GM12874 (cell line): ENCODE data around the gene MBOAT1.

Experiments
- CTCF ChIP-seq: IDR thresholded peaks from 2 replicates; pipeline ENCODE4 v1.5.1; 2011; ENCODE audit warnings: low read depth, mild to moderate bottlenecking, control low read depth, low read length, moderate library complexity; ENCODE audit not compliant: insufficient read depth

Gene MBOAT1

DNA sequence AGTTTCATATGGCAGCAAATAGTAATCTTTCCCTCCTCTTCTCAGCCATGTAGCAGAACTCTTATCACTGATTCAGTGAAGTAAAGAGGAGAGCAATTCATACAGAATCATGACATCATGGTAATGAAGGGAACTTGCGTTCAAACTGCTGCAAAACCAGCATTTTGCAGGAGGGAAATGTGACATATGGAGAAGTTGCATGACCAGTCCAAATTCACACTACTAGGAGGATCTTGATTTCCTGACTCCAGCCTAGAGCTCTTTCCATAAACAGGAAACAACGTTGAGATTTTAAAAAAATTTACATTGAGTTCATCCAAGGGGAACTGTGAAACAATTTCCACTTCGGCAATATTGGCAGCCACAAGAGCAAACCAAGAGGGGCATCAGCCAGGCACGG is 63.8 kb downstream of the MBOAT1 start:
- TF ChIP-seq CTCF = no peak

DNA sequence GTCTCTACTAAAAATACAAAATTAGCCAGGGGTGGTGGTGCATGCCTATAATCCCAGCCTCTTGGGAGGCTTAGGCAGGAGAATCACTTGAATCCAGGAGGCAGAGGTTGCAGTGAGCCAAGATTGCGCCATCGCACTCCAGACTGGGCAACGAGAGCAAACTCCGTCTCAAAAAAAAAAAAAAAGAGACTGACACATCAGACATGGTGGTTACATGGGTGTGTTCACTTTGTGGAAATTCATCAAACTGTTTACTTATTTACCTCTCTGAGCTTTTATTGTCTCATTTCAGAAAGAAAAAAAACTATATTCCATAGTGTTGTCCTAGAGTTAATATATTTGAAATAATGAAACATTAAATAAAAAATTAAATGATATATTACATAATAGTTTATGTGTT is 64.8 kb downstream of the MBOAT1 start:
- TF ChIP-seq CTCF = no peak

GRCh38 chr6:20146291-20146690 is 66.0 kb downstream of the MBOAT1 start:
- no peak for TF ChIP-seq CTCF

- no peak for TF ChIP-seq CTCF
Observed at GRCh38 chr6:20142866-20143265, 69.4 kb downstream of the MBOAT1 start.

DNA sequence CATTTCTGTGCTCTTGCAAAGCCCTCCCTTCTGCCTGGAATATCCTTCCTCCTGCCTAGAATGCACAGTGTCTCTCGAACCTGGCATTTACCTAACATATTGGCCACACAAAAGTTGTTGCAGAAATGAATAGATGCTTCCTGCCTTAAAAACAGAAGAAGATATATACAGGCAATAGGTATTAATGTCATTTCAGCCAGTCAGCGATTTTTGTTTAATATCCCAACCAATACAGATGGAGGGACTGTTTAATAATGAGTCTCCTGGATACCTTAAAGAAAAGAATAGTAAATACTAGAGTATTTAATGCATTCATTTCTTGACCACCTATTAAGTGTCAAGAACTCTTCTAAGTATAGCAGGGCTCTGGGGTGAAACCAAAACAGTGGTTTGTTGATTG is 70.3 kb downstream of the MBOAT1 start:
- no peak for TF ChIP-seq CTCF

DNA sequence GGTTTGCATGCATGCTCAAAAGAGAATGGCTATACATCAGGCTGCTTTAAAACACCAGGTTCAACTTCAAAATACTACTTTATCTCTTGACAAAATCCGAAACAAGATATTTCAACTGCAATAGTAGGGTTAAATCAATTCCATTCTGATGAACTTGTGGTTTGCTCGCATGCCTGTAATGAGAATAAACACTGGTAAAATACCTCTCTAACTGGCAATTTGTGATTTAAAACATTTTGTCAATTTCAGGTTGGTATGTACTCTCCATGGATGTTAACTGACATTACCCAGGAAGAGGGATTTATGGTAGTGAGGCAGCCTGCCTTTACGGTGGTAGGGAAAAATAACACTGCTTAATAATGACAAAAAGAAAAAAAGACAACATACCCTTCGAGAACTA is 74.4 kb downstream of the MBOAT1 start:
- TF ChIP-seq CTCF = no peak

DNA sequence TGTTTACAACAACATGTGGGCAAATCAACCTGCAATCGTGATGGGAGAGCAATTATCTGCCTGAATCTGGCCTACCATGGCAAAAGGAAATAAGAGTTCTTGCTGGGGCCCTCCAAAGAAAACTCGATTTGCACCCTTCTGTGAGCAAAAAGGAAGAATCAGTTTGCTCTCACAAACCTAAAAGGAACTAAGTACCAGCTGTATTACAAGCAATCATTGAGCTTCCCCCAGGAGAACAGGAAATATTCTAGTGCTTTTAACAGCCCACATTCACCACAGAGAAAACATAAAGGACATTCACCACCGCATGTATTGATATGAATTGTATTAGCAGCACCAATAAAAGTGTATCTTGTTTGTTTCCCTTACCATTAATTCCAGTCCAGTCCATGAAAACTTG is 75.0 kb downstream of the MBOAT1 start:
- no peak for TF ChIP-seq CTCF
